HEK293T (cell line): ENCODE measurements around the gene OR6J1.
"Not testable (repeated sequence)": the region's sequence is repeated elsewhere in the genome, so short reads cannot be mapped to it uniquely, and the experiment has no call there.

Experiments used
- ARNT ChIP-seq: fragments of 450-650 bp; IDR thresholded peaks from 2 replicates; pipeline ENCODE4 v1.6.1; 2017; ENCODE audit warnings: mild to moderate bottlenecking
- HDGF ChIP-seq: fragments of 450-650 bp; IDR thresholded peaks from 2 replicates; pipeline ENCODE4 v1.6.1; 2017; ENCODE audit warnings: antibody characterized with exemption, borderline replicate concordance
- SP1 ChIP-seq: fragments of 450-650 bp; IDR thresholded peaks from 2 replicates; pipeline ENCODE4 v1.6.1; 2017
- TARDBP ChIP-seq: fragments of 450-650 bp; IDR thresholded peaks from 2 replicates; pipeline ENCODE4 v1.6.1; 2016

GRCh38 chr14:22686176-22686611 is 42.0 kb upstream of the OR6J1 start:
- TF ChIP-seq HDGF, SP1, ARNT, TARDBP: not testable (repeated sequence)
